ENCODE data around the gene COL23A1. TPM values are rescaled to one million over a fixed set of nuclear protein-coding genes. Genes with fewer than 3 reads are reported as not detected.

The COL23A1 gene
- total RNA-seq, 4 donors from 2014 or later = 2.5 to 3.4 (median 3.0) TPM

GRCh38 chr5:178547052-178547666 lies 43.0 kb downstream of the COL23A1 start:
- H3K4me3 ChIP-seq (ENCODE audit: low read depth, poor library complexity, severe bottlenecking) = no peak overlapping the region
- no peak for DNase-seq (ENCODE audit: low spot score in 2 of 2)
- TF ChIP-seq CTCF (IDR thresholded peaks at IDR 0.05) = no peak
- TF ChIP-seq POLR2A (IDR thresholded peaks at IDR 0.05) = no peak
- WGBS, 2 donors = 52 to 63% methylated on average over 12 of the region's 12 CpGs
- intact Hi-C loops (cut with DNase I; ENCODE audit: low total_unique reads) = no loop called here

GRCh38 chr5:178546675-178547033 lies 43.5 kb downstream of the COL23A1 start:
- 73 to 74% methylated on average over 8 to 9 of the region's 9 CpGs for WGBS, 2 donors
- DNase-seq (ENCODE audit: low spot score in 2 of 2) = no peak
- intact Hi-C loops (cut with DNase I; ENCODE audit: low total_unique reads) = no loop called here
- TF ChIP-seq CTCF (IDR thresholded peaks at IDR 0.05) (no peak), POLR2A (IDR thresholded peaks at IDR 0.05) (no peak)
- no peak overlapping the region for H3K4me3 ChIP-seq (ENCODE audit: low read depth, poor library complexity, severe bottlenecking)

GRCh38 chr5:178545941-178546674 lies 44.1 kb downstream of the COL23A1 start:
- intact Hi-C loops (cut with DNase I; ENCODE audit: low total_unique reads) = no loop called here
- no peak for DNase-seq (ENCODE audit: low spot score in 2 of 2)
- no peak overlapping the region for H3K4me3 ChIP-seq (ENCODE audit: low read depth, poor library complexity, severe bottlenecking)

GRCh38 chr5:178545176-178545575 lies 45.0 kb downstream of the COL23A1 start:
- no peak overlapping the region for H3K4me3 ChIP-seq (ENCODE audit: low read depth, poor library complexity, severe bottlenecking)
- TF ChIP-seq POLR2A (IDR thresholded peaks at IDR 0.05) (no peak), CTCF (IDR thresholded peaks at IDR 0.05) (no peak)
- WGBS, 2 donors = 76 to 83% methylated on average over 9 of the region's 9 CpGs
- no peak for DNase-seq (ENCODE audit: low spot score in 2 of 2)
- intact Hi-C loops (cut with DNase I; ENCODE audit: low total_unique reads) = no loop called here

More at GRCh38 chr5:178545941-178546674, 44.1 kb downstream of the COL23A1 start:
- 89 to 92% methylated on average over 16 of the region's 16 CpGs for WGBS, 2 donors
- no peak for TF ChIP-seq CTCF (IDR thresholded peaks at IDR 0.05)
- no peak for TF ChIP-seq POLR2A (IDR thresholded peaks at IDR 0.05)

GRCh38 chr5:178544166-178544834 lies 45.9 kb downstream of the COL23A1 start:
- DNase-seq (ENCODE audit: low spot score in 2 of 2) = no peak
- H3K4me3 ChIP-seq (ENCODE audit: low read depth, poor library complexity, severe bottlenecking) = no peak overlapping the region
- WGBS, 2 donors = 92 to 95% methylated on average over 21 to 22 of the region's 22 CpGs
- intact Hi-C loops (cut with DNase I; ENCODE audit: low total_unique reads) = no loop called here
- TF ChIP-seq CTCF (IDR thresholded peaks at IDR 0.05) (no peak), POLR2A (IDR thresholded peaks at IDR 0.05) (no peak)

Measured in lower leg skin (tissue), 4 donors.